H1 (cell line): ENCODE measurements around the gene PRKN. TPM values are rescaled to one million over a fixed set of nuclear protein-coding genes. Genes with fewer than 3 reads are reported as not detected.

Experiments
- CTCF ChIA-PET: fragments of 300-600 bp; sonication (Branson Sonifier 250); formaldehyde crosslinking; loops from one replicate; lab custom pipeline; 2021; ENCODE audit not compliant: partially characterized antibody; lab: Charles Lee
- POLR2A ChIA-PET: fragments of 300-600 bp; sonication (Branson Sonifier 250); formaldehyde crosslinking; loops from one replicate; lab custom pipeline; 2021; ENCODE audit warnings: inconsistent platforms; ENCODE audit not compliant: partially characterized antibody; lab: Charles Lee
- DNase-seq, 2 experiments: peaks; one replicate each; pipeline versions ENCODE4 v3.0.0 to v3.0.0-alpha.2; 2010 to 2022; ENCODE audit warnings: low spot score in 2 of 2, low read depth in 1 of 2, mixed read lengths in 1 of 2
- FAIRE-seq: peaks from 2 replicates; lab custom pipeline; 2011; peaks lifted over from hg19 to GRCh38; lab: Jason Lieb, UNC
- H2AFZ ChIP-seq: 2 replicates; pipeline ENCODE4 v1.8.1; 2012; ENCODE audit warnings: low read length, inconsistent platforms
- H2AK5ac ChIP-seq: 2 replicates; pipeline ENCODE4 v1.6.1; 2013; ENCODE audit warnings: low read depth, low read length
- H2BK120ac ChIP-seq: replicated peaks from 2 replicates; pipeline ENCODE3; 2013; ENCODE audit warnings: low read depth, low read length, inconsistent platforms
- H2BK12ac ChIP-seq: 2 replicates; pipeline ENCODE4 v1.6.1; 2013; ENCODE audit warnings: low read depth, low read length
- H2BK15ac ChIP-seq: 2 replicates; pipeline ENCODE4 v1.6.1; 2013; ENCODE audit warnings: low read length
- H2BK20ac ChIP-seq: 2 replicates; pipeline ENCODE4 v1.6.1; 2013; ENCODE audit warnings: low read length
- H2BK5ac ChIP-seq: 2 replicates; pipeline ENCODE4 v1.6.1; 2013; ENCODE audit warnings: low read depth, low read length
- H3K14ac ChIP-seq: 2 replicates; pipeline ENCODE4 v1.6.1; 2013; ENCODE audit warnings: inconsistent platforms; ENCODE audit not compliant: insufficient read length
- H3K18ac ChIP-seq: 2 replicates; pipeline ENCODE4 v1.6.1; 2013; ENCODE audit warnings: low read length; ENCODE audit errors: extremely low read depth
- H3K23ac ChIP-seq: 2 replicates; pipeline ENCODE4 v1.6.1; 2013; ENCODE audit warnings: inconsistent platforms; ENCODE audit not compliant: insufficient read length
- H3K23me2 ChIP-seq: 2 replicates; pipeline ENCODE4 v1.6.1; 2013; ENCODE audit warnings: low read depth, low read length
- H3K27ac ChIP-seq: 2 replicates; pipeline ENCODE4 v1.6.1; 2011; ENCODE audit warnings: low read depth, low read length, inconsistent platforms
- H3K27me3 ChIP-seq, 4 experiments: replicated peaks in 1 of 4; 1 replicate in 1 of 4; 2 replicates in 3 of 4; pipeline versions ENCODE4 v1.6.1 to v1.8.1; 2011 to 2013; ENCODE audit warnings: low read length in 3 of 4, mild to moderate bottlenecking in 3 of 4, inconsistent platforms in 2 of 4, mixed read lengths in 2 of 4, moderate library complexity in 1 of 4; ENCODE audit not compliant: control insufficient read depth in 3 of 4, insufficient read depth in 3 of 4; ENCODE audit errors: extremely low read depth in 1 of 4
- H3K36me3 ChIP-seq, 4 experiments: 2 replicates each; pipeline versions ENCODE4 v1.6.1 to v1.8.1; 2011 to 2013; ENCODE audit warnings: mild to moderate bottlenecking in 4 of 4, low read length in 3 of 4, moderate library complexity in 2 of 4, control low read depth in 1 of 4, inconsistent platforms in 1 of 4; ENCODE audit not compliant: insufficient read depth in 4 of 4, control insufficient read depth in 2 of 4
- H3K4ac ChIP-seq: replicated peaks from 2 replicates; pipeline ENCODE3; 2013; ENCODE audit warnings: low read length, low read depth, mixed read lengths, inconsistent platforms; ENCODE audit not compliant: insufficient read length
- H3K4me1 ChIP-seq, 4 experiments: replicated peaks in 1 of 4; 1 replicate in 1 of 4; 2 replicates in 3 of 4; pipeline versions ENCODE4 v1.6.1 to v1.8.1; 2011 to 2013; ENCODE audit warnings: low read length in 3 of 4, inconsistent platforms in 2 of 4, mixed read lengths in 1 of 4; ENCODE audit not compliant: insufficient read depth in 4 of 4, control insufficient read depth in 3 of 4
- H3K4me2 ChIP-seq, 2 experiments: 2 replicates each; pipeline versions ENCODE4 v1.6.1 to v1.8.1; 2011 to 2013; ENCODE audit warnings: low read depth in 2 of 2, low read length in 2 of 2, control low read depth in 1 of 2, inconsistent platforms in 1 of 2, mild to moderate bottlenecking in 1 of 2; ENCODE audit not compliant: insufficient read depth in 1 of 2
- H3K4me3 ChIP-seq, 4 experiments: fragments of 200-600, 300-600 bp in 1 of 4; sonication (generic), shearing (Covaris generic), sonication (Bioruptor Twin) in 1 of 4; 2 replicates each; pipeline versions ENCODE4 v1.5.1 to v1.8.1; 2011 to 2016; ENCODE audit warnings: low read length in 4 of 4, low read depth in 3 of 4, control low read depth in 2 of 4, inconsistent platforms in 2 of 4, mild to moderate bottlenecking in 2 of 4, mixed read lengths in 1 of 4, moderate library complexity in 1 of 4; ENCODE audit not compliant: insufficient read depth in 2 of 4; ENCODE audit errors: extremely low read depth in 1 of 4
- H3K56ac ChIP-seq: replicated peaks from 2 replicates; pipeline ENCODE3; 2013; ENCODE audit warnings: low read depth, mild to moderate bottlenecking, mixed read lengths, low read length, inconsistent platforms; ENCODE audit not compliant: insufficient read length
- H3K79me1 ChIP-seq: 2 replicates; pipeline ENCODE4 v1.6.1; 2013; ENCODE audit warnings: low read depth, low read length, control low read depth
- H3K79me2 ChIP-seq, 2 experiments: 2 replicates each; pipeline versions ENCODE4 v1.6.1 to v1.8.1; 2012 to 2013; ENCODE audit warnings: low read length in 2 of 2, mild to moderate bottlenecking in 2 of 2, inconsistent platforms in 1 of 2; ENCODE audit not compliant: insufficient read depth in 2 of 2, control insufficient read depth in 1 of 2
- H3K9ac ChIP-seq, 4 experiments: replicated peaks in 1 of 4; 1 replicate in 1 of 4; 2 replicates in 3 of 4; pipeline versions ENCODE4 v1.6.1 to v1.8.1; 2011 to 2013; ENCODE audit warnings: low read depth in 3 of 4, low read length in 3 of 4, control low read depth in 2 of 4, mild to moderate bottlenecking in 2 of 4, moderate library complexity in 2 of 4, inconsistent platforms in 1 of 4; ENCODE audit errors: extremely low read depth in 1 of 4
- H3K9me3 ChIP-seq, 2 experiments: 2 replicates each; pipeline versions ENCODE4 v1.6.1 to v1.8.1; 2012 to 2013; ENCODE audit warnings: mild to moderate bottlenecking in 2 of 2, moderate library complexity in 2 of 2, control low read depth in 1 of 2, inconsistent platforms in 1 of 2, low read depth in 1 of 2, low read length in 1 of 2, mixed read lengths in 1 of 2; ENCODE audit not compliant: insufficient read depth in 2 of 2
- H4K20me1 ChIP-seq, 2 experiments: replicated peaks in 1 of 2; 2 replicates each; pipeline versions ENCODE3 to v1.8.1; 2011 to 2013; ENCODE audit warnings: inconsistent platforms in 2 of 2, low read length in 2 of 2, mild to moderate bottlenecking in 1 of 2; ENCODE audit not compliant: insufficient read depth in 2 of 2, control insufficient read depth in 1 of 2
- H4K5ac ChIP-seq: 2 replicates; pipeline ENCODE4 v1.6.1; 2013; ENCODE audit warnings: low read length, low read depth, mixed read lengths, inconsistent platforms; ENCODE audit not compliant: insufficient read length
- H4K8ac ChIP-seq: 2 replicates; pipeline ENCODE4 v1.8.0; 2013; ENCODE audit warnings: mild to moderate bottlenecking, moderate library complexity, low read length, inconsistent platforms; ENCODE audit not compliant: insufficient read depth; ENCODE audit errors: extremely low read depth
- H4K91ac ChIP-seq: replicated peaks from 2 replicates; pipeline ENCODE3; 2013; ENCODE audit warnings: low read length, mixed read lengths, inconsistent platforms; ENCODE audit not compliant: insufficient read length
- ATF3 ChIP-seq: IDR thresholded peaks from 2 replicates; pipeline ENCODE4 v1.6.1; 2011; ENCODE audit warnings: low read depth, mild to moderate bottlenecking, low read length; ENCODE audit not compliant: insufficient read depth
- BRCA1 ChIP-seq: IDR thresholded peaks from 2 replicates; pipeline ENCODE4 v1.6.1; 2012; ENCODE audit warnings: low read depth, low read length, improper control_type of control experiment
- CHD2 ChIP-seq: IDR thresholded peaks from 2 replicates; pipeline ENCODE4 v1.6.1; 2012; ENCODE audit warnings: low read length, improper control_type of control experiment
- EZH2 ChIP-seq: fragments of 200-600 bp; sonication (generic); IDR thresholded peaks from 2 replicates; pipeline ENCODE4 v1.7.1; 2012; ENCODE audit warnings: low read depth, mild to moderate bottlenecking, moderate library complexity, low read length, inconsistent platforms; ENCODE audit not compliant: severe bottlenecking
- NANOG ChIP-seq: IDR thresholded peaks from 2 replicates; pipeline ENCODE4 v1.6.1; 2011; ENCODE audit warnings: low read length, low read depth, mild to moderate bottlenecking, inconsistent platforms; ENCODE audit not compliant: insufficient read depth, poor library complexity, severe bottlenecking
- POLR2A ChIP-seq, 2 experiments: IDR thresholded peaks; 1 replicate in 1 of 2; 2 replicates in 1 of 2; pipeline ENCODE4 v1.6.1; 2011; ENCODE audit warnings: low read depth in 2 of 2, low read length in 2 of 2, mild to moderate bottlenecking in 2 of 2; ENCODE audit errors: control extremely low read depth in 1 of 2
- RAD21 ChIP-seq, 2 experiments: IDR thresholded peaks in 1 of 2; conservative IDR thresholded peaks in 1 of 2; 2 replicates each; pipeline ENCODE4 v1.6.1; 2011; ENCODE audit warnings: low read depth in 2 of 2, low read length in 2 of 2, improper control_type of control experiment in 1 of 2, inconsistent platforms in 1 of 2, mild to moderate bottlenecking in 1 of 2, moderate library complexity in 1 of 2
- SIN3A ChIP-seq, 2 experiments: IDR thresholded peaks in 1 of 2; conservative IDR thresholded peaks in 1 of 2; 2 replicates each; pipeline ENCODE4 v1.6.1; 2011 to 2012; ENCODE audit warnings: low read length in 2 of 2, improper control_type of control experiment in 1 of 2, low read depth in 1 of 2, mild to moderate bottlenecking in 1 of 2
- SIRT6 ChIP-seq: IDR thresholded peaks from one replicate; pipeline ENCODE4 v1.7.1; 2012; ENCODE audit warnings: low read length, inconsistent platforms
- SP2 ChIP-seq: IDR thresholded peaks from 2 replicates; pipeline ENCODE4 v1.6.1; 2012; ENCODE audit warnings: mild to moderate bottlenecking, low read length, inconsistent platforms
- TBP ChIP-seq: IDR thresholded peaks from 2 replicates; pipeline ENCODE4 v1.6.1; 2011; ENCODE audit warnings: low read depth, low read length, improper control_type of control experiment
- TCF12 ChIP-seq: IDR thresholded peaks from 2 replicates; pipeline ENCODE4 v1.6.1; 2011; ENCODE audit warnings: low read depth, mild to moderate bottlenecking, low read length
- USF2 ChIP-seq: IDR thresholded peaks from 2 replicates; pipeline ENCODE4 v1.6.1; 2011; ENCODE audit warnings: low read length, improper control_type of control experiment
- WGBS, 2 experiments: shearing (Covaris generic) in 1 of 2; methylation state at CpG; one replicate each; pipeline versions ENCODE4 v1.1.6 to v1.1.7; 2013 to 2015; ENCODE audit warnings: low lambda C conversion rate in 2 of 2, mixed read lengths in 2 of 2, inconsistent platforms in 1 of 2, low coverage in 1 of 2, missing lambda C conversion rate in 1 of 2; ENCODE audit not compliant: insufficient replicate concordance in 2 of 2, insufficient coverage in 1 of 2, insufficient read length in 1 of 2; ENCODE audit errors: extremely low coverage in 1 of 2, missing lambda C conversion rate in 1 of 2; 5-methylcytosine and 5-hydroxymethylcytosine counted together
- polyA plus RNA-seq, 7 experiments: library from polyadenylated mRNA; depleted of rRNA in 3 of 7; stranded (reverse) in 5 of 7; unstranded in 2 of 7; fragments of >200 nt in 5 of 7; fragments of 200-250 nt in 2 of 7; gene quantifications; 1 replicate in 5 of 7; 2 replicates in 1 of 7; 4 replicates in 1 of 7; pipeline versions ENCODE4 v1.2.1 to v1.2.3, GENCODE V29; 2011 to 2013; ENCODE audit warnings: missing spikeins in 2 of 7, mixed read lengths in 2 of 7
- total RNA-seq: library from RNA; stranded (reverse); fragmentation: NEBNext Ultra II Directional; extraction: Animal tissue kit (Norgen Biotek cat#: 25700); gene quantifications from 2 replicates; pipeline ENCODE4 v1.2.1, GENCODE V29; 2021

Gene PRKN
- total and polyA plus RNA-seq, 2 of the 8 experiments (the other 6 are each of a cell fraction or from before 2014, with no cell fraction given), result 0.13 to 0.29 TPM

GRCh38 chr6:161624111-161624510, 1103.5 kb downstream of the PRKN start:
- Histone ChIP-seq H2AFZ (no peak overlapping the region), H3K14ac (no peak overlapping the region), H3K4me3 (no peak overlapping the region), H3K4ac (no peak overlapping the region), H3K4me1 (no peaks in the 10 kb centered on the region; a peak in 1 of 7 replicates), H3K56ac (no peak overlapping the region), H4K20me1 (no peaks in the 10 kb centered on the region), H2BK15ac (no peak overlapping the region), H3K9me3 (peaks cover 8 to 13% of the 10 kb centered on the region in 2 experiments; a peak in 2 of 4 replicates), H3K27me3 (no peaks in the 10 kb centered on the region), H4K5ac (no peak overlapping the region), H3K79me1 (no peaks in the 10 kb centered on the region), H3K23me2 (no peaks in the 10 kb centered on the region), H2BK20ac (no peak overlapping the region), H2BK5ac (no peak overlapping the region), H3K4me2 (no peak overlapping the region), H3K9ac (no peak overlapping the region), H4K91ac (no peak overlapping the region), H2BK12ac (no peak overlapping the region), H2AK5ac (no peak overlapping the region), H3K79me2 (no peaks in the 10 kb centered on the region), H3K18ac (no peak overlapping the region), H2BK120ac (no peak overlapping the region), H3K27ac (no peak overlapping the region), H4K8ac (no peak overlapping the region), H3K23ac (no peak overlapping the region), H3K36me3 (no peaks in the 10 kb centered on the region; a peak in 1 of 8 replicates)
- no peak for FAIRE-seq
- ChIA-PET CTCF (interaction anchor here (0.7 kb wide), 1 partner anchor 68 kb away, joined by 3 read pairs; no protein-coding TSS in a partner anchor), POLR2A (no interaction called here)
- 95% methylated on average over 4 of the region's 4 CpGs; no CpG with 5 or more reads in 1 of the 2 experiments for WGBS, 2 experiments
- no peak for DNase-seq
- TF ChIP-seq TCF12 (no peak), EZH2 (no peak), SP2 (no peak), BRCA1 (no peak), SIN3A (conservative IDR thresholded peaks at IDR 0.05 in 1 of 2, IDR thresholded peaks at IDR 0.05 in 1 of 2; ENCODE audit: low read depth in 1 of 2, low read length in 2 of 2) (no peak), TBP (no peak), USF2 (no peak), CHD2 (no peak), ATF3 (no peak), RAD21 (IDR thresholded peaks at IDR 0.05 in 1 of 2, conservative IDR thresholded peaks at IDR 0.05 in 1 of 2; ENCODE audit: low read depth in 2 of 2, low read length in 2 of 2) (no peak), SIRT6 (no peak), NANOG (no peak), POLR2A (IDR thresholded peaks at IDR 0.05; ENCODE audit: control extremely low read depth in 1 of 2, low read depth in 2 of 2, low read length in 2 of 2) (no peak)
